H9 (cell line): Measurements from ENCODE around the gene SRRM3. TPM values are rescaled to one million over a fixed set of nuclear protein-coding genes. Genes with fewer than 3 reads are reported as not detected.

Experiments used
- DNase-seq: peaks from one replicate; pipeline ENCODE4 v3.0.0-alpha.2; 2017
- H2AFZ ChIP-seq: one replicate; pipeline ENCODE4 v1.6.1; 2013; ENCODE audit warnings: mild to moderate bottlenecking, low read length, control low read depth, moderate library complexity
- H2AK5ac ChIP-seq: 2 replicates; pipeline ENCODE4 v1.6.1; 2013; ENCODE audit warnings: low read length, control low read depth, mixed read lengths; ENCODE audit not compliant: insufficient read length
- H2BK120ac ChIP-seq: one replicate; pipeline ENCODE4 v1.6.1; 2013; ENCODE audit warnings: low read depth, mild to moderate bottlenecking, low read length, control low read depth, inconsistent platforms; ENCODE audit not compliant: poor library complexity, severe bottlenecking
- H2BK12ac ChIP-seq: 2 replicates; pipeline ENCODE4 v1.6.1; 2013; ENCODE audit warnings: low read length, control low read depth, mixed read lengths, low read depth; ENCODE audit not compliant: insufficient read length
- H2BK15ac ChIP-seq: 2 replicates; pipeline ENCODE4 v1.6.1; 2013; ENCODE audit warnings: low read depth, low read length, control low read depth
- H2BK20ac ChIP-seq: one replicate; pipeline ENCODE4 v1.6.1; 2013; ENCODE audit warnings: low read depth, mild to moderate bottlenecking, low read length, control low read depth, inconsistent platforms; ENCODE audit not compliant: poor library complexity, severe bottlenecking
- H2BK5ac ChIP-seq: 2 replicates; pipeline ENCODE4 v1.6.1; 2013; ENCODE audit warnings: low read length, control low read depth, mixed read lengths; ENCODE audit not compliant: insufficient read length
- H3K14ac ChIP-seq: 2 replicates; pipeline ENCODE4 v1.6.1; 2013; ENCODE audit warnings: low read length, control low read depth; ENCODE audit not compliant: insufficient read depth
- H3K18ac ChIP-seq: 2 replicates; pipeline ENCODE4 v1.6.1; 2013; ENCODE audit warnings: low read depth, mild to moderate bottlenecking, mixed read lengths, low read length, control low read depth; ENCODE audit not compliant: insufficient read length
- H3K23ac ChIP-seq: 2 replicates; pipeline ENCODE4 v1.6.1; 2013; ENCODE audit warnings: low read length, control low read depth, mixed read lengths, low read depth; ENCODE audit not compliant: insufficient read length
- H3K23me2 ChIP-seq: 2 replicates; pipeline ENCODE4 v1.6.1; 2013; ENCODE audit warnings: low read depth, mild to moderate bottlenecking, mixed read lengths, low read length, control low read depth; ENCODE audit not compliant: insufficient read length, poor library complexity, severe bottlenecking
- H3K27ac ChIP-seq: 2 replicates; pipeline ENCODE4 v1.5.1; 2013; ENCODE audit warnings: low read length, control low read depth, mixed read lengths, low read depth; ENCODE audit not compliant: insufficient read length
- H3K27me3 ChIP-seq: 2 replicates; pipeline ENCODE4 v1.6.1; 2013; ENCODE audit warnings: low read length, control low read depth, inconsistent platforms; ENCODE audit not compliant: insufficient read depth
- H3K4ac ChIP-seq: 2 replicates; pipeline ENCODE4 v1.6.1; 2013; ENCODE audit warnings: low read depth, mild to moderate bottlenecking, control low read depth, inconsistent platforms, low read length, moderate library complexity
- H3K4me1 ChIP-seq: 2 replicates; pipeline ENCODE4 v1.6.1; 2013; ENCODE audit warnings: low read length, control low read depth, inconsistent platforms; ENCODE audit not compliant: insufficient read depth
- H3K4me2 ChIP-seq: 2 replicates; pipeline ENCODE4 v1.6.1; 2013; ENCODE audit warnings: low read length, control low read depth, mixed read lengths; ENCODE audit not compliant: insufficient read length, insufficient read depth
- H3K56ac ChIP-seq: 2 replicates; pipeline ENCODE4 v1.6.1; 2013; ENCODE audit warnings: low read depth, mild to moderate bottlenecking, mixed read lengths, low read length, control low read depth; ENCODE audit not compliant: insufficient read length
- H3K79me1 ChIP-seq: 2 replicates; pipeline ENCODE4 v1.6.1; 2013; ENCODE audit warnings: low read depth, mild to moderate bottlenecking, moderate library complexity, low read length, control low read depth, inconsistent platforms; ENCODE audit not compliant: insufficient read depth, poor library complexity, severe bottlenecking
- H3K79me2 ChIP-seq: 2 replicates; pipeline ENCODE4 v1.6.1; 2013; ENCODE audit warnings: low read length, control low read depth, inconsistent platforms; ENCODE audit not compliant: insufficient read depth
- H3K9ac ChIP-seq: 2 replicates; pipeline ENCODE4 v1.6.1; 2013; ENCODE audit warnings: low read length, control low read depth, mixed read lengths; ENCODE audit not compliant: insufficient read length; ENCODE audit errors: extremely low read depth
- H3K9me3 ChIP-seq: one replicate; pipeline ENCODE4 v1.6.1; 2013; ENCODE audit warnings: low read depth, low read length, inconsistent platforms; ENCODE audit not compliant: control insufficient read depth
- H3T11ph ChIP-seq: one replicate; pipeline ENCODE4 v1.6.1; 2013; ENCODE audit warnings: mild to moderate bottlenecking, low read length, control low read depth, inconsistent platforms
- H4K20me1 ChIP-seq: one replicate; pipeline ENCODE4 v1.6.1; 2013; ENCODE audit not compliant: control insufficient read depth, insufficient read length, insufficient read depth
- H4K5ac ChIP-seq: 2 replicates; pipeline ENCODE4 v1.6.1; 2013; ENCODE audit warnings: low read depth, mild to moderate bottlenecking, mixed read lengths, low read length, control low read depth; ENCODE audit not compliant: insufficient read length
- H4K8ac ChIP-seq: replicated peaks from 2 replicates; pipeline ENCODE4 v1.6.1; 2013; ENCODE audit warnings: low read length, control low read depth, mixed read lengths, low read depth; ENCODE audit not compliant: insufficient read length
- H4K91ac ChIP-seq: 2 replicates; pipeline ENCODE4 v1.6.1; 2013; ENCODE audit warnings: low read depth, mild to moderate bottlenecking, moderate library complexity, mixed read lengths, low read length, control low read depth; ENCODE audit not compliant: insufficient read length
- H3K27ac Mint-ChIP-seq, 3 experiments: 2 replicates in 2 of 3; 3 replicates in 1 of 3; pipeline ENCODE4 v1.8.0; 2020 to 2021; ENCODE audit warnings: mixed read lengths in 3 of 3, mild to moderate bottlenecking in 1 of 3, moderate library complexity in 1 of 3
- H3K27me3 Mint-ChIP-seq: 2 replicates; pipeline ENCODE4 v1.8.0; 2021; ENCODE audit warnings: low read depth, mild to moderate bottlenecking, moderate library complexity, mixed read lengths
- H3K36me3 Mint-ChIP-seq, 3 experiments: 2 replicates in 2 of 3; 3 replicates in 1 of 3; pipeline ENCODE4 v1.8.0; 2020 to 2021; ENCODE audit warnings: low read depth in 3 of 3, mixed read lengths in 3 of 3; ENCODE audit not compliant: insufficient read depth in 1 of 3
- H3K4me1 Mint-ChIP-seq, 2 experiments: 2 replicates each; pipeline ENCODE4 v1.8.0; 2020; ENCODE audit warnings: mixed read lengths in 2 of 2
- H3K4me3 Mint-ChIP-seq, 2 experiments: 2 replicates in 1 of 2; 3 replicates in 1 of 2; pipeline ENCODE4 v1.8.0; 2020 to 2021; ENCODE audit warnings: mild to moderate bottlenecking in 2 of 2, mixed read lengths in 2 of 2, moderate library complexity in 1 of 2
- H3K9me3 Mint-ChIP-seq, 2 experiments: 2 replicates in 1 of 2; 3 replicates in 1 of 2; pipeline ENCODE4 v1.8.0; 2020; ENCODE audit warnings: mild to moderate bottlenecking in 2 of 2, mixed read lengths in 2 of 2, moderate library complexity in 1 of 2
- CTCF ChIP-seq: fragments of 200-600 bp; sonication (generic); conservative IDR thresholded peaks from 3 replicates; pipeline ENCODE4 v1.8.0; 2021; ENCODE audit warnings: antibody characterized with exemption, mild to moderate bottlenecking
- WGBS: extraction: QIAGEN DNeasy Blood & Tissue Kit; methylation state at CpG from one replicate; pipeline ENCODE4 v1.1.7; 2013; ENCODE audit warnings: missing lambda C conversion rate, low lambda C conversion rate, mixed read lengths; ENCODE audit not compliant: insufficient read length; ENCODE audit errors: extremely low coverage; 5-methylcytosine and 5-hydroxymethylcytosine counted together
- total RNA-seq: library from RNA; stranded (reverse); gene quantifications from 2 replicates; pipeline ENCODE4 v1.2.1, GENCODE V29; 2021

The SRRM3 gene
- total RNA-seq, 1 experiment from 2014 or later, result 11.0 TPM

GRCh38 chr7:76326646-76327233 is 125.0 kb downstream of the SRRM3 start:
- Histone ChIP-seq H3K4ac (no peak overlapping the region), H3T11ph (no peak overlapping the region), H3K4me2 (no peak overlapping the region), H3K27ac (no peak overlapping the region), H3K4me1 (no peaks in the 10 kb centered on the region), H4K20me1 (no peaks in the 10 kb centered on the region), H3K23ac (no peak overlapping the region), H3K23me2 (no peaks in the 10 kb centered on the region), H2AK5ac (no peak overlapping the region), H2BK20ac (no peak overlapping the region), H4K8ac (no peak overlapping the region), H3K9me3 (no peaks in the 10 kb centered on the region), H4K91ac (no peak overlapping the region), H2BK12ac (no peak overlapping the region), H2BK5ac (no peak overlapping the region), H2BK15ac (no peak overlapping the region), H3K27me3 (no peaks in the 10 kb centered on the region), H3K79me2 (peaks cover 16% of the 10 kb centered on the region; the same call in 1 of the 2 replicates), H3K18ac (no peak overlapping the region), H3K9ac (no peak overlapping the region), H3K79me1 (peaks cover 7% of the 10 kb centered on the region), H3K56ac (no peak overlapping the region), H4K5ac (no peak overlapping the region), H3K14ac (no peak overlapping the region), H2AFZ (no peak overlapping the region), H2BK120ac (no peak overlapping the region)
- DNase-seq, result no peak
- peaks cover 0 to 3% of the 10 kb centered on the region in 2 experiments; a peak in 1 of 4 replicates for H3K4me1 Mint-ChIP-seq
- H3K36me3 Mint-ChIP-seq, result peaks cover 39 to 83% (median 55%) of the 10 kb centered on the region in 3 experiments; a peak in 6 of 7 replicates
- no peak overlapping the region for H3K4me3 Mint-ChIP-seq
- no peaks in the 10 kb centered on the region for H3K27me3 Mint-ChIP-seq
- TF ChIP-seq CTCF, result no peak
- WGBS, result no CpG with 5 or more reads among the region's 5 CpGs
- no peaks in the 10 kb centered on the region for H3K9me3 Mint-ChIP-seq
- no peak overlapping the region for H3K27ac Mint-ChIP-seq
